ENCODE measurements around the gene CPEB4. TPM values are rescaled to one million over a fixed set of nuclear protein-coding genes. Genes with fewer than 3 reads are reported as not detected.

The CPEB4 gene
- polyA plus RNA-seq, 1 experiment: 21.3 TPM

GRCh38 chr5:173974688-173975239 is 86.6 kb downstream of the CPEB4 start:
- POLR2A ChIA-PET: no interaction called here
- H3K4me3 ChIP-seq (ENCODE audit: low read depth, low read length): no peak overlapping the region

GRCh38 chr5:173981185-173981761 is 93.1 kb downstream of the CPEB4 start:
- no peaks in the 10 kb centered on the region; the same call in 1 of the 2 replicates for H3K9me3 ChIP-seq (ENCODE audit: control insufficient read depth, insufficient read depth, low read length)
- DNase-seq (ENCODE audit: low read depth, low spot score): no peak
- H3K27me3 ChIP-seq (ENCODE audit: control insufficient read depth, insufficient read depth, low read length): peaks cover 17% of the 10 kb centered on the region
- no peak overlapping the region for H3K4me3 ChIP-seq (ENCODE audit: low read depth, low read length)
- ChIA-PET CTCF (interaction anchor here (1.0 to 4.8 kb wide), 3 partner anchors 10 to 364 kb away, joined by 3 to 23 read pairs (median 4); partner anchors contain the start of gene BOD1), POLR2A (no interaction called here)
- TF ChIP-seq CTCF (IDR thresholded peaks at IDR 0.05; ENCODE audit: low read depth, low read length): no peak
- H3K27ac ChIP-seq (ENCODE audit: low read depth, low read length): no peak overlapping the region

More at GRCh38 chr5:173974688-173975239, 86.6 kb downstream of the CPEB4 start:
- peaks cover 7% of the 10 kb centered on the region for H3K27me3 ChIP-seq (ENCODE audit: control insufficient read depth, insufficient read depth, low read length)
- DNase-seq (ENCODE audit: low read depth, low spot score): no peak
- TF ChIP-seq CTCF (IDR thresholded peaks at IDR 0.05; ENCODE audit: low read depth, low read length): no peak
- CTCF ChIA-PET: interaction anchor here (0.6 to 5.7 kb wide), 6 partner anchors 10 to 355 kb away, joined by 3 to 222 read pairs (median 9); partner anchors contain the start of gene BOD1
- H3K9me3 ChIP-seq (ENCODE audit: control insufficient read depth, insufficient read depth, low read length): no peaks in the 10 kb centered on the region; the same call in 1 of the 2 replicates
- no peak overlapping the region for H3K27ac ChIP-seq (ENCODE audit: low read depth, low read length)

- ChIA-PET POLR2A (no interaction called here), CTCF (interaction anchor here (0.6 to 3.0 kb wide), 9 partner anchors 10 to 371 kb away, joined by 3 to 24 read pairs (median 3); partner anchors contain the start of gene BOD1)
- H3K4me3 ChIP-seq (ENCODE audit: low read depth, low read length): no peak overlapping the region
- H3K27me3 ChIP-seq (ENCODE audit: control insufficient read depth, insufficient read depth, low read length): peaks cover 15% of the 10 kb centered on the region
- H3K27ac ChIP-seq (ENCODE audit: low read depth, low read length): no peak overlapping the region
- no peak for DNase-seq (ENCODE audit: low read depth, low spot score)
- peaks cover 5% of the 10 kb centered on the region for H3K9me3 ChIP-seq (ENCODE audit: control insufficient read depth, insufficient read depth, low read length)
- peak; percentile 51 for TF ChIP-seq CTCF (IDR thresholded peaks at IDR 0.05; ENCODE audit: low read depth, low read length)
These were observed 96.1 kb downstream of the CPEB4 start for GRCh38 chr5:173984218-173984617.

GRCh38 chr5:173988554-173989431 is 100.6 kb downstream of the CPEB4 start, which contains the start of gene C5orf47:
TSS of gene C5orf47 (plus strand) at chr5:173989170. CDS start at chr5:173989264, 94 bp downstream.
- Histone ChIP-seq H3K4me3 (ENCODE audit: low read depth, low read length) (no peak within 1 kb of the TSS), H3K27me3 (ENCODE audit: control insufficient read depth, insufficient read depth, low read length) (peaks cover 4% of the 10 kb centered on the region), H3K9me3 (ENCODE audit: control insufficient read depth, insufficient read depth, low read length) (peaks cover 6% of the 10 kb centered on the region; the same call in 1 of the 2 replicates), H3K27ac (ENCODE audit: low read depth, low read length) (no peak within 1 kb of the TSS)
- no peak for DNase-seq (ENCODE audit: low read depth, low spot score)
- no peak for TF ChIP-seq CTCF (IDR thresholded peaks at IDR 0.05; ENCODE audit: low read depth, low read length)
- CTCF ChIA-PET: no interaction called here
- POLR2A ChIA-PET: no interaction called here
